Measurements from ENCODE around the gene PDE8B.

DNA sequence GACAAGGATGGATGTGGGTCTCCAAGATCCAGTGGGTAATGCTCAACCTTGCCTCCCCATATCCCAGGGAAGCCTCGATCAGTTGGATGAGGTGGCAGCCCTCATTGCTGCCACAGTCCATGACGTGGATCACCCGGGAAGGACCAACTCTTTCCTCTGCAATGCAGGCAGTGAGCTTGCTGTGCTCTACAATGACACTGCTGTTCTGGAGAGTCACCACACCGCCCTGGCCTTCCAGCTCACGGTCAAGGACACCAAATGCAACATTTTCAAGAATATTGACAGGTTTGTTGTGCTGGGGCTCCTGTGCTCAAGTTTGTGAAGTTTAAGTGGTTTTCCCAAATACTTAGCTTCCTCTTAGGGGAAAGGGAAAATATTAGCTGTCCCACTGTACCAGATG is 207.7 kb downstream of the PDE8B start:
- TF ChIP-seq POLR2A (IDR thresholded peaks at IDR 0.05; ENCODE audit: low read depth, low read length) (no peak), SPI1 (IDR thresholded peaks at IDR 0.05; ENCODE audit: low read depth, low read length) (no peak)

Data from GM12891 (cell line).